T47D (cell line): Measurements from ENCODE around the gene HSFX3.
"Not testable (repeated sequence)": the region's sequence is repeated elsewhere in the genome, so short reads cannot be mapped to it uniquely, and the experiment has no call there.

Experiments
- DNase-seq, 2 experiments: peaks; one replicate each; pipeline versions ENCODE4 v3.0.0 to v3.0.0-alpha.2; 2011 to 2012; ENCODE audit warnings: low read depth in 1 of 2, low spot score in 1 of 2
- JUND ChIP-seq: IDR thresholded peaks from 2 replicates; pipeline ENCODE4 v1.6.1; 2012; ENCODE audit warnings: low read depth
- in situ Hi-C: cut with HindIII; loops from 2 replicates; pipeline ENCODE4 v1.10.0; 2016; ENCODE audit warnings: low sequenced_read_pairs, low pct_unique_long_range_greater_than_20kb

Gene HSFX3

GRCh38 chrX:149504226-149504914 lies 45.4 kb downstream of the HSFX3 start:
- DNase-seq: no peak
- in situ Hi-C loops: no loop called here
- TF ChIP-seq JUND: no peak

GRCh38 chrX:149503446-149503845 lies 46.3 kb downstream of the HSFX3 start:
- in situ Hi-C loops, DNase-seq: not testable (repeated sequence)

GRCh38 chrX:149502923-149503322 lies 46.8 kb downstream of the HSFX3 start:
- DNase-seq, in situ Hi-C loops: not testable (repeated sequence)

- in situ Hi-C loops: no loop called here
- no peak for DNase-seq
- TF ChIP-seq JUND: no peak
Measured at GRCh38 chrX:149499766-149500165, 50.0 kb downstream of the HSFX3 start.

- in situ Hi-C loops: no loop called here
- no peak for DNase-seq
- no peak for TF ChIP-seq JUND
Measured at GRCh38 chrX:149498767-149499166, 51.0 kb downstream of the HSFX3 start.
